WTC11 (cell line): ENCODE results near the gene LAMP1. TPM values are rescaled to one million over a fixed set of nuclear protein-coding genes. Genes with fewer than 3 reads are reported as not detected.
"Not testable (repeated sequence)": the region's sequence is repeated elsewhere in the genome, so short reads cannot be mapped to it uniquely, and the experiment has no call there.

Source experiments
- ATAC-seq: fragments of 200-7000 bp; cut with Tn5 transposase; 2 replicates; pipeline ENCODE4 v1.10.0; 2021; ENCODE audit warnings: mild to moderate bottlenecking, moderate library complexity
- CTCF ChIA-PET: fragments of 300-600 bp; sonication (Branson Sonifier 250); formaldehyde crosslinking; loops from one replicate; lab custom pipeline; 2021; ENCODE audit warnings: antibody characterized with exemption; lab: Charles Lee
- POLR2A ChIA-PET: fragments of 350-600 bp; sonication (Branson Sonifier 250); formaldehyde crosslinking; loops from one replicate; lab custom pipeline; 2021; ENCODE audit warnings: antibody characterized with exemption; lab: Charles Lee
- DNase-seq: peaks from one replicate; pipeline ENCODE4 v3.0.0; 2021; ENCODE audit warnings: low spot score
- H3K27ac Mint-ChIP-seq: 2 replicates; pipeline ENCODE4 v1.8.0; 2021; ENCODE audit warnings: mixed read lengths
- H3K27me3 Mint-ChIP-seq: 2 replicates; pipeline ENCODE4 v1.8.0; 2021; ENCODE audit warnings: low read depth, mild to moderate bottlenecking, moderate library complexity, mixed read lengths
- H3K36me3 Mint-ChIP-seq: 2 replicates; pipeline ENCODE4 v1.8.0; 2021; ENCODE audit warnings: mixed read lengths
- H3K4me1 Mint-ChIP-seq: 2 replicates; pipeline ENCODE4 v1.8.0; 2022; ENCODE audit warnings: mixed read lengths
- H3K4me3 Mint-ChIP-seq: 2 replicates; pipeline ENCODE4 v1.8.0; 2021; ENCODE audit warnings: mild to moderate bottlenecking, moderate library complexity, mixed read lengths
- H3K9me3 Mint-ChIP-seq: 2 replicates; pipeline ENCODE4 v1.8.0; 2021; ENCODE audit warnings: mixed read lengths
- ATF1 ChIP-seq: sonication (generic); formaldehyde crosslinking; IDR thresholded peaks from 2 replicates; pipeline ENCODE4 v1.8.1; 2023; ENCODE audit warnings: mild to moderate bottlenecking, moderate library complexity, missing genetic modification reagents
- CBFB ChIP-seq: sonication (generic); formaldehyde crosslinking; IDR thresholded peaks from 2 replicates; pipeline ENCODE4 v1.8.1; 2022; ENCODE audit warnings: mild to moderate bottlenecking, low read depth, missing genetic modification reagents
- ELF4 ChIP-seq: sonication (generic); formaldehyde crosslinking; IDR thresholded peaks from 2 replicates; pipeline ENCODE4 v1.8.1; 2022; ENCODE audit warnings: low read depth, mild to moderate bottlenecking, moderate library complexity, missing genetic modification reagents
- ETV6 ChIP-seq: sonication (generic); formaldehyde crosslinking; IDR thresholded peaks from 2 replicates; pipeline ENCODE4 v1.8.1; 2022; ENCODE audit warnings: mild to moderate bottlenecking, missing genetic modification reagents
- FOXK1 ChIP-seq: sonication (generic); formaldehyde crosslinking; IDR thresholded peaks from 2 replicates; pipeline ENCODE4 v1.8.0; 2022; ENCODE audit warnings: mild to moderate bottlenecking, moderate library complexity, missing genetic modification reagents
- HMGA2 ChIP-seq: fragments of 250-450 bp; sonication (Bioruptor Pico); IDR thresholded peaks from 2 replicates; pipeline ENCODE4 v1.4.0; 2021; ENCODE audit warnings: mild to moderate bottlenecking, moderate library complexity
- IRF1 ChIP-seq: sonication (generic); formaldehyde crosslinking; IDR thresholded peaks from 2 replicates; pipeline ENCODE4 v1.8.0; 2023; ENCODE audit warnings: missing genetic modification reagents
- MYBL2 ChIP-seq: sonication (generic); formaldehyde crosslinking; IDR thresholded peaks from 2 replicates; pipeline ENCODE4 v1.8.1; 2023; ENCODE audit warnings: mild to moderate bottlenecking, moderate library complexity, missing genetic modification reagents
- RORB ChIP-seq: fragments of 250-450 bp; sonication (Bioruptor Pico); IDR thresholded peaks from 2 replicates; pipeline ENCODE4 v1.9.0; 2021; ENCODE audit warnings: mild to moderate bottlenecking
- TEAD1 ChIP-seq: sonication (generic); formaldehyde crosslinking; IDR thresholded peaks from 2 replicates; pipeline ENCODE4 v1.8.0; 2022; ENCODE audit warnings: mild to moderate bottlenecking, missing genetic modification reagents
- ZBTB43 ChIP-seq: sonication (generic); formaldehyde crosslinking; IDR thresholded peaks from 2 replicates; pipeline ENCODE4 v1.8.1; 2023; ENCODE audit warnings: mild to moderate bottlenecking, missing genetic modification reagents
- ZNF138 ChIP-seq: sonication (generic); formaldehyde crosslinking; conservative IDR thresholded peaks from 2 replicates; pipeline ENCODE4 v1.8.1; 2022; ENCODE audit warnings: mild to moderate bottlenecking, moderate library complexity, missing genetic modification reagents
- ZNF396 ChIP-seq: fragments of 250-450 bp; sonication (Bioruptor Pico); IDR thresholded peaks from 2 replicates; pipeline ENCODE4 v1.8.0; 2021; ENCODE audit warnings: mild to moderate bottlenecking, moderate library complexity, borderline replicate concordance
- ZNF416 ChIP-seq: fragments of 250-450 bp; sonication (Bioruptor Pico); IDR thresholded peaks from 2 replicates; pipeline ENCODE4 v1.9.0; 2021; ENCODE audit warnings: mild to moderate bottlenecking, inconsistent platforms
- total RNA-seq: library from RNA; stranded (reverse); gene quantifications from 3 replicates; pipeline ENCODE4 v1.2.3, GENCODE V29; 2021
- TF ChIP-seq, protein P1 (sequence below): sonication (generic); formaldehyde crosslinking; IDR thresholded peaks from 2 replicates; pipeline ENCODE4 v1.8.0; 2022; ENCODE audit warnings: mild to moderate bottlenecking, missing genetic modification reagents
- TF ChIP-seq, protein P2 (sequence below): sonication (generic); formaldehyde crosslinking; IDR thresholded peaks from 2 replicates; pipeline ENCODE4 v1.8.1; 2023; ENCODE audit warnings: mild to moderate bottlenecking, moderate library complexity, missing genetic modification reagents
- TF ChIP-seq, protein P3 (sequence below): sonication (generic); formaldehyde crosslinking; IDR thresholded peaks from 2 replicates; pipeline ENCODE4 v1.8.1; 2022; ENCODE audit warnings: mild to moderate bottlenecking, missing genetic modification reagents, moderate library complexity, borderline replicate concordance
- TF ChIP-seq, protein P4 (sequence below): fragments of 250-450 bp; sonication (Bioruptor Pico); IDR thresholded peaks from 2 replicates; pipeline ENCODE4 v1.9.0; 2021; ENCODE audit warnings: mild to moderate bottlenecking
- TF ChIP-seq, protein P5 (sequence below): sonication (generic); formaldehyde crosslinking; IDR thresholded peaks from 2 replicates; pipeline ENCODE4 v1.8.0; 2022; ENCODE audit warnings: mild to moderate bottlenecking, missing genetic modification reagents

The LAMP1 gene
- total RNA-seq, 1 experiment from 2014 or later, result 150 TPM

DNA sequence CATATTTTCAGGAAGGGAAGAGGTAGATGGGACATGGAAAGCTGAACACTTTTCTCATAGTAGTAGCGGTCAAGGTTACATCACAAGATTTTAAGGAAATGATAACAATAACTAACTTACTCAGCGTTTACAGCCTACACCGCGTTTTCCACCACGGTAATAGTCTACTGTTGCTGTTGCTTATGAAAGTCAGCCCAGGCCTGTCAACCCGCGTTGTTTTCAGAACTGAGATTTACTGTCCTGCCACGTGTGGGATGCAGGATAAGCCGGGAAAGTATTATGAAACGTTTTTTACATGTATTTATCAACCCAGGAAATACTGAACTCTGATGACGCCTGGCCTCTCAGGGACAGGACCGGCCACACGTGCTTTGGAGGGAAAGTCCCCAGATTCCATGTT lies 36.0 kb upstream of the LAMP1 start:
- DNase-seq (no peak), ATAC-seq (no peak)
- Mint-ChIP-seq H3K27me3 (no peaks in the 10 kb centered on the region), H3K27ac (no peak overlapping the region), H3K36me3 (peaks cover 55% of the 10 kb centered on the region), H3K4me3 (no peak overlapping the region), H3K9me3 (no peaks in the 10 kb centered on the region), H3K4me1 (no peaks in the 10 kb centered on the region)
- ChIA-PET CTCF (interaction anchor here (0.6 kb wide), 1 partner anchor 9 kb away, joined by 3 read pairs; no protein-coding TSS in a partner anchor), POLR2A (no interaction called here)
- TF ChIP-seq, protein P1, sequence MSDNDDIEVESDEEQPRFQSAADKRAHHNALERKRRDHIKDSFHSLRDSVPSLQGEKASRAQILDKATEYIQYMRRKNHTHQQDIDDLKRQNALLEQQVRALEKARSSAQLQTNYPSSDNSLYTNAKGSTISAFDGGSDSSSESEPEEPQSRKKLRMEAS (CRISPR knock-in tag), result no peak
- TF ChIP-seq FOXK1 (no peak), HMGA2 (CRISPR knock-in tag) (no peak), MYBL2 (CRISPR knock-in tag) (no peak), ZBTB43 (CRISPR knock-in tag) (no peak), RORB (CRISPR knock-in tag) (no peak), ATF1 (CRISPR knock-in tag) (no peak), ZNF138 (CRISPR knock-in tag) (no peak), ELF4 (no peak), ETV6 (CRISPR knock-in tag) (no peak), CBFB (CRISPR knock-in tag) (no peak), ZNF416 (CRISPR knock-in tag) (no peak), TEAD1 (CRISPR knock-in tag) (no peak), IRF1 (CRISPR knock-in tag) (no peak), ZNF396 (no peak)
- TF ChIP-seq, protein P2, sequence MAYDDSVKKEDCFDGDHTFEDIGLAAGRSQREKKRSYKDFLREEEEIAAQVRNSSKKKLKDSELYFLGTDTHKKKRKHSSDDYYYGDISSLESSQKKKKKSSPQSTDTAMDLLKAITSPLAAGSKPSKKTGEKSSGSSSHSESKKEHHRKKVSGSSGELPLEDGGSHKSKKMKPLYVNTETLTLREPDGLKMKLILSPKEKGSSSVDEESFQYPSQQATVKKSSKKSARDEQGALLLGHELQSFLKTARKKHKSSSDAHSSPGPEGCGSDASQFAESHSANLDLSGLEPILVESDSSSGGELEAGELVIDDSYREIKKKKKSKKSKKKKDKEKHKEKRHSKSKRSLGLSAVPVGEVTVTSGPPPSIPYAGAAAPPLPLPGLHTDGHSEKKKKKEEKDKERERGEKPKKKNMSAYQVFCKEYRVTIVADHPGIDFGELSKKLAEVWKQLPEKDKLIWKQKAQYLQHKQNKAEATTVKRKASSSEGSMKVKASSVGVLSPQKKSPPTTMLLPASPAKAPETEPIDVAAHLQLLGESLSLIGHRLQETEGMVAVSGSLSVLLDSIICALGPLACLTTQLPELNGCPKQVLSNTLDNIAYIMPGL (CRISPR knock-in tag), result no peak
- TF ChIP-seq, protein P3, sequence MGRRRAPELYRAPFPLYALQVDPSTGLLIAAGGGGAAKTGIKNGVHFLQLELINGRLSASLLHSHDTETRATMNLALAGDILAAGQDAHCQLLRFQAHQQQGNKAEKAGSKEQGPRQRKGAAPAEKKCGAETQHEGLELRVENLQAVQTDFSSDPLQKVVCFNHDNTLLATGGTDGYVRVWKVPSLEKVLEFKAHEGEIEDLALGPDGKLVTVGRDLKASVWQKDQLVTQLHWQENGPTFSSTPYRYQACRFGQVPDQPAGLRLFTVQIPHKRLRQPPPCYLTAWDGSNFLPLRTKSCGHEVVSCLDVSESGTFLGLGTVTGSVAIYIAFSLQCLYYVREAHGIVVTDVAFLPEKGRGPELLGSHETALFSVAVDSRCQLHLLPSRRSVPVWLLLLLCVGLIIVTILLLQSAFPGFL, result no peak
- TF ChIP-seq, protein P4, sequence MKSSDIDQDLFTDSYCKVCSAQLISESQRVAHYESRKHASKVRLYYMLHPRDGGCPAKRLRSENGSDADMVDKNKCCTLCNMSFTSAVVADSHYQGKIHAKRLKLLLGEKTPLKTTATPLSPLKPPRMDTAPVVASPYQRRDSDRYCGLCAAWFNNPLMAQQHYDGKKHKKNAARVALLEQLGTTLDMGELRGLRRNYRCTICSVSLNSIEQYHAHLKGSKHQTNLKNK, result no peak
- TF ChIP-seq, protein P5, sequence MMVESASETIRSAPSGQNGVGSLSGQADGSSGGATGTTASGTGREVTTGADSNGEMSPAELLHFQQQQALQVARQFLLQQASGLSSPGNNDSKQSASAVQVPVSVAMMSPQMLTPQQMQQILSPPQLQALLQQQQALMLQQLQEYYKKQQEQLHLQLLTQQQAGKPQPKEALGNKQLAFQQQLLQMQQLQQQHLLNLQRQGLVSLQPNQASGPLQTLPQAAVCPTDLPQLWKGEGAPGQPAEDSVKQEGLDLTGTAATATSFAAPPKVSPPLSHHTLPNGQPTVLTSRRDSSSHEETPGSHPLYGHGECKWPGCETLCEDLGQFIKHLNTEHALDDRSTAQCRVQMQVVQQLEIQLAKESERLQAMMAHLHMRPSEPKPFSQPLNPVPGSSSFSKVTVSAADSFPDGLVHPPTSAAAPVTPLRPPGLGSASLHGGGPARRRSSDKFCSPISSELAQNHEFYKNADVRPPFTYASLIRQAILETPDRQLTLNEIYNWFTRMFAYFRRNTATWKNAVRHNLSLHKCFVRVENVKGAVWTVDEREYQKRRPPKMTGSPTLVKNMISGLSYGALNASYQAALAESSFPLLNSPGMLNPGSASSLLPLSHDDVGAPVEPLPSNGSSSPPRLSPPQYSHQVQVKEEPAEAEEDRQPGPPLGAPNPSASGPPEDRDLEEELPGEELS (CRISPR knock-in tag), result no peak

GRCh38 chr13:113263016-113263415 lies 34.0 kb upstream of the LAMP1 start:
- peaks cover 38% of the 10 kb centered on the region for H3K36me3 Mint-ChIP-seq
- DNase-seq, ATAC-seq, CTCF ChIA-PET, H3K4me3 Mint-ChIP-seq, H3K27me3 Mint-ChIP-seq, POLR2A ChIA-PET, H3K27ac Mint-ChIP-seq, H3K9me3 Mint-ChIP-seq, H3K4me1 Mint-ChIP-seq: not testable (repeated sequence)
